Hematopoietic multipotent progenitor cell treated with erythropoietin and hydrocortisone succinate and interleukin-3 and kit ligand, for 8 days (in vitro differentiated cells): ENCODE data around the gene CRACDL.

Source experiments
- DNase-seq: peaks from one replicate; pipeline ENCODE4 v3.0.0-alpha.2; 2015

The CRACDL gene

DNA sequence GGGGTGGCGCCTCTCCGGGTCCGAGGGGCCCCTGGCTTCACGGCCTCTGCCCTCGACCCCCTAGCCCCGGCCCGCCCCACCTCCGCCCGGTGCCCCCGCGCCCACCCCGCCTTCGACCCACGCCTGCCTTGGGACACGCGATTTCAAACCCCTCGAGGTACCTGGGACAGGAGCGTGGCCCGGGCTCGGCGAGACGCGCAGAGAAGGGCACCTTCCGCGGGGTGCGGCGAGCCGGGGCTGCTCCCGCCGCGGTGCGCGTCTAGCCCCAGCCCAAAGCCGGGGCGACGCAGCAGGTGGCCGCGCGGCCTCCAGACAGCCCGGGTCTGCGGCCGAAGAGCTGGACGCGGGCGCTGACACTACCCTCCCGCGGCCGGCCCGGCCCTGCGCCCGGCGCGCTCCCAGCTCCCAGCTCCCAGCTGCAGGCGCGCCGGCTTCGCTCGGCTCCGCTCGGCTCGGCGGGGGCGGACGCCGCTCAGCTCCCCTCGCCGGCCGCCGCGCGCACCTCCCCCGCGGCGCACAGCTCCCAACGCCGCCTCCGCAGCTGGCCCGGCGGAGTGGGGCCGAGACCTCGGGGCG, at the start of gene CRACDL:
Gene CRACDL, minus strand, starts transcription at position 449 of the 576 bp plus-strand sequence. CDS start 89,425 bp downstream, outside the sequence.
- DNase-seq: no peak

DNA sequence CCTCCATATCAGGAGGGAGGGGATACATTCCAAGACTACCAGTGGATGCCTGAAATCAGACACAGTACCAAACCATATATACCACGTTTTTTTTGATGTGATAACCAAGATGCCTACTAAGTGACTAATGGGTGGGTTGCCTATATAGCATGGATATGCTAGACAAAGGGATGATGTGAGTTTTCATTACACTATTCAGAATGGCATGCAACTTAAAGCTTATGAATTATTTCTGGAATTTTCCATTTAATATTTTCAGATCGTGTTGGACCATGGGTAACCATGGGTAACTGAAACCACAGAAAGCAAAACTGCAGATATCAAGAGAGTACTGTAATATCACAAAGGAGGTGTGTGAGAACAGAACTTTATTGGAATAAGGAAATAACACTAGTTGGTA, 39.6 kb upstream of the CRACDL start:
- no peak for DNase-seq

- no peak for DNase-seq
These were observed 36.6 kb upstream of the CRACDL start for GRCh38 chr2:98972582-98973167.

DNA sequence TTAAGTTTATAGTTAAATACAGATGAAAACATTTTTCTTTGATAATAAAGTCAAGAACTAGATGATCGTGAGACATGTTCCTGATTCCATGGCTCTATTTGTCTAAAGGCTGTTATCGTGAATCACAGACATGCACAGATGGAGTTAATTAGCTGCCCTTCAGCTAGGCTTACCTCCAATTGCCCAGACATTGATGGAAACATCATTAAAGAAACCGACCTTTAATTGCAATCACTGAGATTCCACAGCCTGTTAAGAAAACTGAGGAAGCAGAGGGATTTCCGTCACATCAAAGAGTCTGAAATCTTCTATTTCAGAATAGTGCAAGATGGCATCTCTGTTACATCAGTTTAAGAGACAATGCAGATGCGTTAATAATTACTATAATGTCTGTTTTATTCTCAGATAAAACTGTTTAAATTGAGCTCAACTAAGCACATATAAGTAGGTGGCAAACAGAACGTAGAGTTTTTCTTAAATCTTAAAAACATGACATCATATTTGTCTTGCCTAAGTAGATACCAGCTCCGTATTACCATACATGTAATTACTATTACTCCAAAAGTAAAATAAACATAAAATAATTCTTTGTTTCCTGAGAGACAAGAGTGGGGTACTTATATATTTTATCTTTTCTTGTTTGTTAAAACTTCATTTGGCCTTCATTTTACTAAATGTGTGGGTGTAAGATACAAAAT, 23.9 kb upstream of the CRACDL start:
- no peak for DNase-seq

DNA sequence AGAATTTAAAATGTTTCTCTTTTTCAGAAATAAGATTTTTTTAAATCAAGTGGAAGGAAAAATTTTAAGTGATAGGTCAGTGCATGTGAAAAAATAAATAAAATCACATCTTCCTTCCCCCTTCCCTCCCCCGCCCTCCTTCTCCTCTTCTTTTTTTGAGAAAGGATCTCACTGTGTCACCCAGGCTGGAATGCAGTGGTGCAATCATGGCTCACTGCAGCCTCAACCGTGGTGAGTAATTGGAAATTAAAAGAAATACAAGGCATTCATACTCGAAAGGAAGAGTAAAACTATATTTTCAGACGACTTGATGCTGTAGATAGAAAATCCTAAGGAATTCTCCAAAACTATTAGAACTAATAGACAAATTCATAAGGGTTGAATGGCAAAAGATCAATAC, 16.9 kb upstream of the CRACDL start:
- DNase-seq: no peak

DNA sequence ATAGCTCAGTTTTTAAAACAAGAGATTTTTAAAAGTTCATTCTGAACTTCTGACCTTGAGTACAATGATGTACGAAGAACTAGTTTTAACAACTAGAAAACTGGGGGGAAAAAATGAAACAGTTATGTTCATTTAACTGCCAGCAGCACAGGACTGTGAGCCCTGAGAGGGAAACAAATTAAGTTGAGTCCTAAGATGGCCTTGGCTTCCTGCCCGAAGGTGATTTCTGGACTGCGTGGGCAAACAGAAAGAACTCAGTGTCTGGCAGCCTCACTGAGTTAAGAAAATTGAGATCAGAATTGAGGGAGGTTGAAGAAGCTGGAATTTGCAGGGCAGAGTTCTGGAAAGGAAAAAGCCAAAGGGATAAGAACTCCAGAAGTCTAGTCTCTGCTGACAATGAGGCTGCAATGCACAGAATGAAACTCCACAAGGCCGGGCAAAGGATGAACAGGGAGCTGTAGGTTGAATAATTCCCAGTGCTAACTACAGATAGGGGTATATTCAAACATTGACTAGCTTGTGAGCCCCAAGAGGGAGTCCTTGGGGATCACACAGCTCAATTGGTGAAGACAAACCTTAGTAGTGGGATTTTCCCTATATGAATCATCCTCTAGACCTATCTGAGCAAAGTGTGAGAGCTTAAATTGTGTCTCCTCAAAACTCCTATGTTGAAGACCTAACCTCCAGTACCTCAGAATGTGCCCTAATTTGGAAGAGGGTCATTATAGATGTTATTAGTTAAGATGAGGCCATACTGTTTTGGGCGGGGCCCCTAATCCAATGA, 13.1 kb upstream of the CRACDL start:
- no peak for DNase-seq

DNA sequence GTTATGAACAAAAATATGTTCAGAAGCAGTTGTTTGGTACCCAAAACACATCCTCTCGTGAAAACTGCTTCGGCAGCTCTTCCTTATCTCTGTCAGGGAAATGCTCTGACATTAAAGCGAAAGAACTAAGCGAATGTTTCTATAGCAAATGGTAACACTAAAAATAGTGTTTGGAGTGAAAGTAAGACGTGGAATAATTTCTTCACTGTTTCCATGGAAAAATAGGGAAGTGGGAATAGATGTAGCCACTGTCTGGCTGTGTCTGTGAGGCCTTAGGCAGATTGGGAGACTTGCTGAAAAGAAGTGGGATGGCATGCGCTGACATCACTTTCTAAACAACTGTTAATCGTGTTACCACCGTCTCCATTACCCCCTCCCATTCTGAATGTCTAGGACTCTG, 11.5 kb upstream of the CRACDL start:
- no peak for DNase-seq

DNA sequence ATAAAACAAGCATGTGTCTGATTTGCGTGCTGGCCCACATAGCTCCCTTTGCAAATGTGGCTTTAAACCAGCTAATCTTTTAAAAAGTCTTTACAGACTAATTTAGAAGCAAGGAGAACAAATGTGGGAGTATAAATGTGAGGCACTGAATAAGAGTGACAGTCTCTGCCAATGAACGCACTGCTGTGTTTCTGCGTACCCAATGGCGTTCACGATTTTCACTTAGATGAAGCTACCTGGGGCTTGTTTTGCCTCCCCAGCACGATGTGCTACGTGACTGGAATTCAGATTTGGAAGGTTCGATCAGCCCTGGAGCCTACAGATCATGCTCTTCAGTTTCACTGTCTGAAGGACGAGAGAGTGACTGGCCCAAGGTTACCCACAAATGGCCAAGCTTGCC, 10.8 kb upstream of the CRACDL start:
- no peak for DNase-seq

GRCh38 chr2:98944775-98945174, 8.8 kb upstream of the CRACDL start:
- no peak for DNase-seq

- no peak for DNase-seq
These were observed 4.1 kb upstream of the CRACDL start for GRCh38 chr2:98940102-98940501.

DNA sequence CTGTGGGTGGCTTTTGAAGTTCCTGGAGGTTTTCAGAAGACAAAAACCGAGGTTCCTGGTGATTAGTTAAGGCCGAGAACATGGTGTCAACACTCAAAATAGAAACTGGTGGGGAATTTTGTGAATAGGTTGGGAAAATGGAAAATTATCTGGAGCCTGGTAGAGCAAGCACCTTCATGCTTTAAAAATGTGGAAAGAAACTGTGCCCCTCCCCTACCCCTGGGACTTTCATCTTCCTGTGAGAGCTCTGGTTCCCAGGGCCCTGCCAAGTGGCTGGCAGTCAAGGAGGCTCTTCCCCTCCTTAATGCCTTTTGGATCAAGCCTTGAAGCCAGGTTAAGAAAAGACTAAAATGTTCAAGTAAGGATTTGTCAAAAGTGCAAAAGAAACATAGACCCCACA, 1.9 kb upstream of the CRACDL start:
- DNase-seq: no peak

- no peak for DNase-seq
These were observed 627 bp upstream of the CRACDL start for GRCh38 chr2:98936353-98937351.

- DNase-seq: no peak
These were observed 784 bp downstream of the CRACDL start for GRCh38 chr2:98935111-98935770.

GRCh38 chr2:98932778-98933343, 3.2 kb downstream of the CRACDL start:
- no peak for DNase-seq

GRCh38 chr2:98932164-98932563, 3.9 kb downstream of the CRACDL start:
- DNase-seq: no peak

- DNase-seq: no peak
These were observed 4.4 kb downstream of the CRACDL start for GRCh38 chr2:98931596-98931995.

GRCh38 chr2:98929920-98930319, 6.1 kb downstream of the CRACDL start:
- no peak for DNase-seq

- DNase-seq: no peak
These were observed 7.8 kb downstream of the CRACDL start for GRCh38 chr2:98928242-98928641.

DNA sequence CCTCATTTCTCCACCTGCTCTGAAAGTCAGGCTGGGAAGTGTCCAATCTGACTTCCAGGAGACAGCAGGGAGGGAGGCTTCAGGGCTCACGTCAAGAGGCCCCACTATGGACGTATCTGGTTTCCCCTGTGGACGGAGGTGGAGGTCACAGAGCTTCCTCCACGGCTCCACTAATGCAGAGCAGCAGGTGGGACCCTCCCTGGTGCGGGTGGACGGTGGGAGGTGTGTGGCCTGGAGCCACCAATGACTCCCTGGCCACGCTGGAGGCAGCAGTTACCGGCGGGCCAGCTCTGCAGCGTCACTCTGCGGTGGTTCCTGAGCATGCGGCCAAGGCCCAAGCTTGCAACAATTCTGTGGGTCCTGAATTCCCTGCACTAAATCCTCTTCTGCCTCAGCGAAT, 9.0 kb downstream of the CRACDL start:
- no peak for DNase-seq

DNA sequence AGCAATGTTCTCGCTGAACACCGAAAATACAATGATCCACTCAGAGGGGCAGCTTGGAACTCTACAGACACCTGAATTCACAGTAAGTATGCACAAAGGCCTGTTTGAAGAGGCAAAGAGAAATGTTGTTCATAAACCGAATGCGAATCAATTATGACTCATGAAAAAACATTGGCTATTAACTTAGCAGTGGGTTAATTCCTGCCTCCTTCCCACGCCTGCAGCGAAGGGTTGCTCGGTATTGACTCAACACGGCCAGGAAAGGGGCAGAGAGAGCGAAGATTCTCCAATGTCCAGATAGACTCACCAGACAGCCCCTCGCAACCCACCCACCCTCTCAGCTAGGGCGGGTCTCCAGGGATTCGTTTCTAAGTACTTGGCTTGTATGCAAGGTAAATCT, 9.4 kb downstream of the CRACDL start:
- DNase-seq: no peak

- DNase-seq: no peak
These were observed 11.1 kb downstream of the CRACDL start for GRCh38 chr2:98924910-98925309.
